ENCODE data around the gene TLN1. TPM values are rescaled to one million over a fixed set of nuclear protein-coding genes. Genes with fewer than 3 reads are reported as not detected.

TLN1 gene
- total RNA-seq, 1 donor from 2014 or later: 79.0 TPM

- DNase-seq (ENCODE audit: low read depth) (peak; percentile 32), FAIRE-seq (no peak)
- H3K27me3 ChIP-seq (ENCODE audit: control insufficient read depth, insufficient read depth, low read length): no peaks in the 10 kb centered on the region
- H3K4me3 ChIP-seq (ENCODE audit: low read depth, low read length): peak overlapping the region; percentile 52
- peaks cover 7% of the 10 kb centered on the region for H3K36me3 ChIP-seq (ENCODE audit: control insufficient read depth, insufficient read depth, low read length)
- no peak for TF ChIP-seq CTCF (IDR thresholded peaks at IDR 0.05; ENCODE audit: insufficient read depth, low read length, severe bottlenecking)
Measured at GRCh38 chr9:35757226-35757891, 25.4 kb upstream of the TLN1 start.

GRCh38 chr9:35756275-35757225 lies 24.6 kb upstream of the TLN1 start:
- Histone ChIP-seq H3K4me3 (ENCODE audit: low read depth, low read length) (peak overlapping the region; percentile 52), H3K27me3 (ENCODE audit: control insufficient read depth, insufficient read depth, low read length) (no peaks in the 10 kb centered on the region), H3K36me3 (ENCODE audit: control insufficient read depth, insufficient read depth, low read length) (peaks cover 12% of the 10 kb centered on the region)
- DNase-seq (ENCODE audit: low read depth) (peak; percentile 33), FAIRE-seq (no peak)
- TF ChIP-seq CTCF (IDR thresholded peaks at IDR 0.05; ENCODE audit: insufficient read depth, low read length, severe bottlenecking): peak; percentile 85

GRCh38 chr9:35755071-35755470 lies 23.1 kb upstream of the TLN1 start:
- no peak for FAIRE-seq
- no peak for TF ChIP-seq CTCF (IDR thresholded peaks at IDR 0.05; ENCODE audit: insufficient read depth, low read length, severe bottlenecking)
- no peak for DNase-seq (ENCODE audit: low read depth)
- peaks cover 19% of the 10 kb centered on the region for H3K36me3 ChIP-seq (ENCODE audit: control insufficient read depth, insufficient read depth, low read length)
- H3K27me3 ChIP-seq (ENCODE audit: control insufficient read depth, insufficient read depth, low read length): no peaks in the 10 kb centered on the region
- no peak overlapping the region for H3K4me3 ChIP-seq (ENCODE audit: low read depth, low read length)

- FAIRE-seq (no peak), DNase-seq (ENCODE audit: low read depth) (no peak)
- Histone ChIP-seq H3K27me3 (ENCODE audit: control insufficient read depth, insufficient read depth, low read length) (no peaks in the 10 kb centered on the region), H3K36me3 (ENCODE audit: control insufficient read depth, insufficient read depth, low read length) (peaks cover 19% of the 10 kb centered on the region), H3K4me3 (ENCODE audit: low read depth, low read length) (no peak within 1 kb of the TSS)
- no peak for TF ChIP-seq CTCF (IDR thresholded peaks at IDR 0.05; ENCODE audit: insufficient read depth, low read length, severe bottlenecking)
Measured at GRCh38 chr9:35754264-35754663, 22.3 kb upstream of the TLN1 start, which contains the start of gene MSMP. Gene MSMP (minus strand): TSS chr9:35754276. CDS start chr9:35754129, 147 bp downstream.

- H3K27me3 ChIP-seq (ENCODE audit: control insufficient read depth, insufficient read depth, low read length): no peaks in the 10 kb centered on the region
Measured at GRCh38 chr9:35753466-35753865, 21.5 kb upstream of the TLN1 start.

More at GRCh38 chr9:35753466-35753865, 21.5 kb upstream of the TLN1 start:
- no peak for TF ChIP-seq CTCF (IDR thresholded peaks at IDR 0.05; ENCODE audit: insufficient read depth, low read length, severe bottlenecking)
- FAIRE-seq (no peak), DNase-seq (ENCODE audit: low read depth) (no peak)
- H3K36me3 ChIP-seq (ENCODE audit: control insufficient read depth, insufficient read depth, low read length): peaks cover 19% of the 10 kb centered on the region
- H3K4me3 ChIP-seq (ENCODE audit: low read depth, low read length): no peak overlapping the region
